Stimulated activated CD8-positive, alpha-beta memory T cell treated with anti-CD3 and anti-CD28 coated beads, Interleukin-15, amount 100 ng/mL, for 4 hours (primary cell): ENCODE results near the gene FGF21.
A peak's percentile ranks its signal among the peaks of the same experiment; 100 is the strongest.
"Not testable (repeated sequence)": the region's sequence is repeated elsewhere in the genome, so short reads cannot be mapped to it uniquely, and the experiment has no call there.

Experiments used
- DNase-seq, 2 donors: peaks; one replicate each; pipeline ENCODE4 v3.0.0-alpha.2; 2020; ENCODE audit warnings: low read depth in 2 of 2

The FGF21 gene

GRCh38 chr19:48787331-48787730 lies 32.0 kb downstream of the FGF21 start:
- DNase-seq = not testable (repeated sequence)

GRCh38 chr19:48793271-48793670 lies 37.9 kb downstream of the FGF21 start:
- DNase-seq = no peak

GRCh38 chr19:48794291-48794690 lies 39.0 kb downstream of the FGF21 start:
- DNase-seq = no peak

GRCh38 chr19:48795055-48795684 lies 39.8 kb downstream of the FGF21 start:
- DNase-seq = peak; percentile 60 to 64

- DNase-seq = no peak
Measured at GRCh38 chr19:48795685-48796070, 40.4 kb downstream of the FGF21 start.

- no peak for DNase-seq
Measured at GRCh38 chr19:48796298-48797083, 41.2 kb downstream of the FGF21 start.

- DNase-seq = no peak
Measured at GRCh38 chr19:48797103-48797502, 41.8 kb downstream of the FGF21 start.

- DNase-seq = no peak
Measured at GRCh38 chr19:48798937-48799336, 43.6 kb downstream of the FGF21 start.

- no peak for DNase-seq
Measured at GRCh38 chr19:48799358-48800300, 44.3 kb downstream of the FGF21 start.

- no peak for DNase-seq
Measured at GRCh38 chr19:48802623-48803022, 47.3 kb downstream of the FGF21 start.

GRCh38 chr19:48804496-48804895 lies 49.2 kb downstream of the FGF21 start:
- DNase-seq = no peak

- DNase-seq = no peak
Measured at GRCh38 chr19:48805452-48805851, 50.1 kb downstream of the FGF21 start.

- DNase-seq = no peak
Measured at GRCh38 chr19:48806518-48806817, 51.1 kb downstream of the FGF21 start.

GRCh38 chr19:48806818-48807589 lies 51.7 kb downstream of the FGF21 start:
- no peak for DNase-seq

GRCh38 chr19:48807590-48808308 lies 52.4 kb downstream of the FGF21 start:
- DNase-seq = no peak
